ENCODE data around the gene ADCY5.

GRCh38 chr3:123324880-123325765 lies 123.8 kb downstream of the ADCY5 start:
- TF ChIP-seq LEF1 (IDR thresholded peaks at IDR 0.05; ENCODE audit: borderline replicate concordance) (no peak), ARNT (IDR thresholded peaks at IDR 0.05) (no peak), SUZ12 (IDR thresholded peaks at IDR 0.05) (no peak), FOXM1 (IDR thresholded peaks at IDR 0.05; ENCODE audit: borderline replicate concordance) (no peak), ZNF384 (IDR thresholded peaks at IDR 0.05) (no peak), BHLHE40 (IDR thresholded peaks at IDR 0.05; ENCODE audit: borderline replicate concordance) (no peak), L3MBTL2 (conservative IDR thresholded peaks at IDR 0.05) (no peak), SP1 (IDR thresholded peaks at IDR 0.05) (no peak)

Measured in HEK293T (cell line).